ENCODE data around the gene PITX2.

Gene PITX2

GRCh38 chr4:110622841-110623717 is at the start of gene PITX2:
Gene PITX2, minus strand, starts transcription at chr4:110623077. Its CDS starts 617 bp downstream, at chr4:110622460.
- H3K4me1 Mint-ChIP-seq (ENCODE audit: low read depth): peaks cover 42% of the 10 kb centered on the region
- H3K9me3 Mint-ChIP-seq: peaks cover 3% of the 10 kb centered on the region
- no peaks in the 10 kb centered on the region for H3K36me3 Mint-ChIP-seq (ENCODE audit: low read depth)
- peak within 1 kb of the TSS; percentile 60 for H3K4me3 Mint-ChIP-seq
- no peak within 1 kb of the TSS for H3K27ac Mint-ChIP-seq
- peaks cover 100% of the 10 kb centered on the region for H3K27me3 Mint-ChIP-seq

DNA sequence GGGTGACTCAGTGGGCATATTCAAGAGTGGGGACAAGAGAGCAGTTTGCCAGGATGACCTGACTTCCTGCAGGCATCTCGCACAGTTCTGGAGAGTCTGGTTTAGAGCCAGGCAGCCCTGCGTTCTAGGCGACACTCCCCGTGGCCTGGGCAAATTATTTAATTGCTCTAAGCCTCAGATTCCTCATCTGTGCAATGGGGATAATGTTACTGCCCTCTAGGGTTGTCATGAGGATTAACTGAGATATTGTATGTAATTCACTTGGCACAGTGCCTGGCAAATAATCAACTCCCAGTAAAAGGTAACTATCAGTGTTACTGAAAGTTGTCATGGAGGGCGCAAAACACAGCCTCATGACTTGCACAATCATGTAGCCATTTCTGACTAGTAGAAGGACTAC is 48.8 kb upstream of the PITX2 start:
- H3K4me3 Mint-ChIP-seq: no peak overlapping the region
- no peak overlapping the region for H3K27ac Mint-ChIP-seq
- peaks cover 9% of the 10 kb centered on the region for H3K27me3 Mint-ChIP-seq
- no peaks in the 10 kb centered on the region for H3K36me3 Mint-ChIP-seq (ENCODE audit: low read depth)
- H3K4me1 Mint-ChIP-seq (ENCODE audit: low read depth): no peaks in the 10 kb centered on the region
- H3K9me3 Mint-ChIP-seq: no peaks in the 10 kb centered on the region

- Mint-ChIP-seq H3K27ac (no peak overlapping the region), H3K4me3 (no peak overlapping the region), H3K9me3 (no peaks in the 10 kb centered on the region), H3K36me3 (ENCODE audit: low read depth) (no peaks in the 10 kb centered on the region), H3K27me3 (peaks cover 9% of the 10 kb centered on the region), H3K4me1 (ENCODE audit: low read depth) (no peaks in the 10 kb centered on the region)
Observed at GRCh38 chr4:110669663-110670062, 46.8 kb upstream of the PITX2 start.

DNA sequence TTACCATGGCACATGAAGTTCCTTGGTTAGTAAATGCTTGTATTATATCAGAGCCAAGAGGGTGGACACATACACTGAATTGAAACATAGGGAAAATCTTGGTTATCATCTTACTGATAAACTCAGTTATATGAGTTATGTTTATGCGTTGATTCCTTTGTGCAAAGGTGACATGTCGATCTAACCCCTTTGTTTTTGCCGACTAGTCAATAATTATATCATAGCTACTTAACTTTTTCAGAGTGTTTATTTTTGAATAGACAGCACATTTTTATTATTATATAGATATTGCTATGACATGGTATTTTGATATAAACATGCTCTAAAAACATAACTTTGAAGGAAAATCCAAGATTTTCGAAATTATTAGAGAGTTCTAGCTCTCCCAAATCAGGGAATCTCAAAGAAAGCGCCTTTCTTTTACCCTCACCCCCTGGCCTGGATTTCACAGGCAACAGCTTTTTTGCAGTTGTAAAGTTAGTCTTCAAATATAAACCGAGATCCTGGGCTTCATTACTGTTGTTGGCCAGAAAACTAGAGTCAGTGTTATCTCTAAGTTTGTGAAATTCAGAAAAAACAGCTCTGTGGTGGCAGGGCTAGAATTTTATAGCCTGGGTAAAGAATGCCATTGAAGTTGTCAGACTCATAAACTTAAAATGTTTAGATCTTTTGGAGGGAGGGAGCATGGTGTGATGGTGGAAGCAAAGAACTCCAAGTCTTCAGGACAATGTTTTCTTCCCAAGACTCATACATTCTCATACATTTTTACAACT is 45.8 kb upstream of the PITX2 start:
- peaks cover 9% of the 10 kb centered on the region for H3K27me3 Mint-ChIP-seq
- no peaks in the 10 kb centered on the region for H3K4me1 Mint-ChIP-seq (ENCODE audit: low read depth)
- no peak overlapping the region for H3K27ac Mint-ChIP-seq
- H3K36me3 Mint-ChIP-seq (ENCODE audit: low read depth): no peaks in the 10 kb centered on the region
- H3K4me3 Mint-ChIP-seq: no peak overlapping the region
- H3K9me3 Mint-ChIP-seq: no peaks in the 10 kb centered on the region

DNA sequence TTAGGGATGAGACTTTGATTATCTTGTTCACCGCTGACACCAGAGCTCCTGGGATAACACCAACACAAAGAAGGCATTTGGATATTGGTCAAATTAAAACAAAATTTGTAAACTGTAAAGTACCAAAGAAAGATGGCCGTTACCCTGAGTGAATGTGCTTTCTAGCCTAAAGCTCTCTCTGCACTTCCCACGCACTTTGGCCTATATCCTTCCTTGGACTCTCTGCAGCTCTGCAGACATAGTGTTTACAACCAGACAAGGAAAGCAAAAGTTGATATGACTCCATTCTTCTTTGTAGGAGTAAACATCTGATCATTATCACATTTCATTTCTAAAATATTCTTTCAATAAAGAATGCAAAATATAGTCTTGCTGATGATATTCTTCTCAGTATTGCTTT is 44.8 kb upstream of the PITX2 start:
- Mint-ChIP-seq H3K27ac (no peak overlapping the region), H3K4me3 (no peak overlapping the region), H3K27me3 (peaks cover 9% of the 10 kb centered on the region), H3K9me3 (no peaks in the 10 kb centered on the region), H3K4me1 (ENCODE audit: low read depth) (no peaks in the 10 kb centered on the region), H3K36me3 (ENCODE audit: low read depth) (no peaks in the 10 kb centered on the region)

GRCh38 chr4:110666030-110666429 is 43.2 kb upstream of the PITX2 start:
- no peak overlapping the region for H3K27ac Mint-ChIP-seq
- H3K4me3 Mint-ChIP-seq: no peak overlapping the region
- peaks cover 13% of the 10 kb centered on the region for H3K27me3 Mint-ChIP-seq
- H3K36me3 Mint-ChIP-seq (ENCODE audit: low read depth): no peaks in the 10 kb centered on the region
- H3K9me3 Mint-ChIP-seq: no peaks in the 10 kb centered on the region
- H3K4me1 Mint-ChIP-seq (ENCODE audit: low read depth): no peaks in the 10 kb centered on the region

DNA sequence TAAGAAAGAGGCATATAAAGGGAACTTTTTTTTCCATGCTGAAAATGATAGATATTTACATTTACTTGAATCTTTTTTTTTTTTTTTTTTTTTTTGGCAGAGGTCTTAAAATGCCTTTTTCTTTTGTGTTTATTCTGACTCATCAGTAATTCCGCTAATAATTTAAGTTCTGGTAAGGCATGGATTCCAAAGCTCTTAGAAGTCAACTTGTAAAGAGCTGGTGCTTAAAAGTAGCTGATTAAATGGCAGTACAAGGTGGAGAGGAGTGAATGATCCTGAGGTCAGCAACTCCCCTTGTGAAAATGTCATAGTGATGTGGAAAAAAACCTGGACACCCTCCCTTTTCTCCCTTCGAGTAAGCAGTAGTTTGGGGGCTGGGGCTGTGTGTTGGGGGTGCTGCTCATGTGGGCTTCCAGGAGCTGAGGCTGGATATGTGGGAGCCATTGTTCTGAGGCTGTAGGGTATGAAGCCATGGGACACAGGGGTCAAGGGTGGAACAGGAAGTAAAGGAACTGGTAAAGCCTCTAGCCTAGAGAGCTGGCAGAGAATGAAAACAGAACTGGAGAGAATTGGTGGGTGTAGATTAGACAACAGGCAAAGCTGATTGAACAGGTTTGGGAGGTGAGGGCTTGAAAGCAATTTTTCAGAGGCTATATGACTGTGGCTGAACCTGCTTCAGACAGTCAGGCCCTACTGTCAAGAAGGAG is 41.0 kb upstream of the PITX2 start:
- no peaks in the 10 kb centered on the region for H3K9me3 Mint-ChIP-seq
- no peak overlapping the region for H3K4me3 Mint-ChIP-seq
- H3K27ac Mint-ChIP-seq: no peak overlapping the region
- H3K27me3 Mint-ChIP-seq: peaks cover 7% of the 10 kb centered on the region
- H3K4me1 Mint-ChIP-seq (ENCODE audit: low read depth): no peaks in the 10 kb centered on the region
- H3K36me3 Mint-ChIP-seq (ENCODE audit: low read depth): no peaks in the 10 kb centered on the region

- Mint-ChIP-seq H3K4me3 (no peak overlapping the region), H3K36me3 (ENCODE audit: low read depth) (no peaks in the 10 kb centered on the region), H3K27ac (no peak overlapping the region), H3K4me1 (ENCODE audit: low read depth) (no peaks in the 10 kb centered on the region), H3K27me3 (peaks cover 6% of the 10 kb centered on the region), H3K9me3 (no peaks in the 10 kb centered on the region)
Observed at GRCh38 chr4:110663206-110663605, 40.3 kb upstream of the PITX2 start.

DNA sequence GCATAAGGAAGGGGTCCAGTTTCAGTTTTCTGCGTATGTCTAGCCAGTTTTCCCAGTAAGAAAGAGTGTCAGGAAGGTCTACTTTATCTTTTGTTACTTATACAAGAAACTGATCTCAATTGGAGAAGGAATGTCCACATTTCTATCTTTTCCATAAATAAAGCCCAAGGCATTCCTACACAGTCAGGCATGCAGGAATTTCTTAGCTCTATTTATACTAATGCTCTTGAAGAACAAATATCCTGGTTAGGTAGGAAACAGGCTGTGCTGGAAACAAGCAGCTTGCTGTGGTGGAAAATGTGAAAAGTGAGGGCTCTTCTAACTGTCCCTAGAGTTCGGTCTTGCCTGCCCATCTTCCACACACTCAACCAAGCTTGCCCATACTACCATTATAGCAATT is 37.9 kb upstream of the PITX2 start:
- H3K36me3 Mint-ChIP-seq (ENCODE audit: low read depth): no peaks in the 10 kb centered on the region
- H3K27me3 Mint-ChIP-seq: peaks cover 11% of the 10 kb centered on the region
- no peaks in the 10 kb centered on the region for H3K9me3 Mint-ChIP-seq
- no peak overlapping the region for H3K27ac Mint-ChIP-seq
- no peak overlapping the region for H3K4me3 Mint-ChIP-seq
- H3K4me1 Mint-ChIP-seq (ENCODE audit: low read depth): no peaks in the 10 kb centered on the region

- no peak overlapping the region for H3K27ac Mint-ChIP-seq
- peaks cover 15% of the 10 kb centered on the region for H3K27me3 Mint-ChIP-seq
- no peaks in the 10 kb centered on the region for H3K4me1 Mint-ChIP-seq (ENCODE audit: low read depth)
- no peaks in the 10 kb centered on the region for H3K36me3 Mint-ChIP-seq (ENCODE audit: low read depth)
- no peak overlapping the region for H3K4me3 Mint-ChIP-seq
- no peaks in the 10 kb centered on the region for H3K9me3 Mint-ChIP-seq
Observed at GRCh38 chr4:110654254-110654635, 31.4 kb upstream of the PITX2 start.

GRCh38 chr4:110653321-110654253 is 30.7 kb upstream of the PITX2 start:
- Mint-ChIP-seq H3K27ac (no peak overlapping the region), H3K4me1 (ENCODE audit: low read depth) (no peaks in the 10 kb centered on the region), H3K4me3 (no peak overlapping the region), H3K9me3 (no peaks in the 10 kb centered on the region), H3K27me3 (peaks cover 15% of the 10 kb centered on the region), H3K36me3 (ENCODE audit: low read depth) (no peaks in the 10 kb centered on the region)

DNA sequence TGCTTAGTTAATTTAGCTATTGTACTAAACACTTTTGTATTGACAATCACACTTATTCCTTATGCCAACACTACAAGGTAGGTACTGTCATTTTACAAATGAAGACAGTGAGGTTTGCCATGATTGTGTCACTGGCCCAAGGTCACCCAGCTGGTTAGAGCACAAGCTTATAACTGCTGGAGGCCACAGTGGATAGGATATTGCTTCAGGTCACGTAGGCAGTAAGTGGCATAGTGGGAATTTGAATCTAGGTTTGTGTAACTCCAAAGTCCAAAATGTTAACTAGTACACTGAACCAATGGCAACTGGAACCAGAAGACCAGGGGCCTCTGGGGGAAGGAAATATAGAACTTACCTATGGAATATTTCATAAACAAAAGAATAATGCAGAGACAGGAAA is 21.1 kb upstream of the PITX2 start:
- Mint-ChIP-seq H3K4me1 (ENCODE audit: low read depth) (no peaks in the 10 kb centered on the region), H3K9me3 (peaks cover 2% of the 10 kb centered on the region), H3K27me3 (peaks cover 65% of the 10 kb centered on the region), H3K4me3 (no peak overlapping the region), H3K27ac (no peak overlapping the region), H3K36me3 (ENCODE audit: low read depth) (peaks cover 2% of the 10 kb centered on the region)

- H3K36me3 Mint-ChIP-seq (ENCODE audit: low read depth): peaks cover 8% of the 10 kb centered on the region
- H3K27ac Mint-ChIP-seq: no peak overlapping the region
- H3K9me3 Mint-ChIP-seq: peaks cover 6% of the 10 kb centered on the region
- H3K27me3 Mint-ChIP-seq: peaks cover 74% of the 10 kb centered on the region
- H3K4me3 Mint-ChIP-seq: no peak overlapping the region
- no peaks in the 10 kb centered on the region for H3K4me1 Mint-ChIP-seq (ENCODE audit: low read depth)
Observed at GRCh38 chr4:110643096-110643495, 20.2 kb upstream of the PITX2 start.

- Mint-ChIP-seq H3K9me3 (peaks cover 6% of the 10 kb centered on the region), H3K27ac (no peak overlapping the region), H3K36me3 (ENCODE audit: low read depth) (peaks cover 8% of the 10 kb centered on the region), H3K4me3 (no peak overlapping the region), H3K27me3 (peaks cover 86% of the 10 kb centered on the region), H3K4me1 (ENCODE audit: low read depth) (no peaks in the 10 kb centered on the region)
Observed at GRCh38 chr4:110641218-110641617, 18.3 kb upstream of the PITX2 start.

Data from stimulated activated naive CD8-positive, alpha-beta T cell treated with anti-CD3 and anti-CD28 coated beads, Interleukin-15, Interleukin-2, amounts not matched to agents 100 ng/mL and 50 ng/mL, for 24 hours (primary cell).